Measurements from ENCODE around the gene PARVB.

DNA sequence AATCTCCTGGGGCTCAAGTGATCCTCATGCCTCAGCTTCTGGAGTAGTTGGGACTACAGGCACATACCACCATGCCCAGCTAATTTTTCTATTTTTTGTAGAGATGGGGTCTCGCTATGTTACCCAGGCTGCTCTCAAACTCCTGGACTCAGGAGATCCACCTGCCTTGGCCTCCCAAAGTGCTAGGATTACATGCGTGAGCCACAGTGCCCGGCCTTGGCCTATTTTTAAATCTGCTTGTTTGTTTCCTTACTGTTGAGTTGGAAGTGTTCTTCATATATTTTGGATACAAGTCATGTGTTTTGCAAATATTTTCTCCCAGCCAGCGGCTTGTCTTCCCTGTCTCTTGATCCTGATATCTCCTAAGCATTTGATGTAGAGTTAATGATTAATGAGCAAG lies 5.0 kb downstream of the PARVB start:
- TF ChIP-seq POLR2A (IDR thresholded peaks at IDR 0.05), result no peak
- TF ChIP-seq, protein P1, sequence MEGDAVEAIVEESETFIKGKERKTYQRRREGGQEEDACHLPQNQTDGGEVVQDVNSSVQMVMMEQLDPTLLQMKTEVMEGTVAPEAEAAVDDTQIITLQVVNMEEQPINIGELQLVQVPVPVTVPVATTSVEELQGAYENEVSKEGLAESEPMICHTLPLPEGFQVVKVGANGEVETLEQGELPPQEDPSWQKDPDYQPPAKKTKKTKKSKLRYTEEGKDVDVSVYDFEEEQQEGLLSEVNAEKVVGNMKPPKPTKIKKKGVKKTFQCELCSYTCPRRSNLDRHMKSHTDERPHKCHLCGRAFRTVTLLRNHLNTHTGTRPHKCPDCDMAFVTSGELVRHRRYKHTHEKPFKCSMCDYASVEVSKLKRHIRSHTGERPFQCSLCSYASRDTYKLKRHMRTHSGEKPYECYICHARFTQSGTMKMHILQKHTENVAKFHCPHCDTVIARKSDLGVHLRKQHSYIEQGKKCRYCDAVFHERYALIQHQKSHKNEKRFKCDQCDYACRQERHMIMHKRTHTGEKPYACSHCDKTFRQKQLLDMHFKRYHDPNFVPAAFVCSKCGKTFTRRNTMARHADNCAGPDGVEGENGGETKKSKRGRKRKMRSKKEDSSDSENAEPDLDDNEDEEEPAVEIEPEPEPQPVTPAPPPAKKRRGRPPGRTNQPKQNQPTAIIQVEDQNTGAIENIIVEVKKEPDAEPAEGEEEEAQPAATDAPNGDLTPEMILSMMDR (IDR thresholded peaks at IDR 0.05), result no peak
